Activated CD8-positive, alpha-beta memory T cell treated with anti-CD3 and anti-CD28 coated beads, Interleukin-2, amount 10 ng/mL, durations not matched to agents 7 days and 5 days (primary cell): ENCODE data around the gene TNFRSF9. TPM values are rescaled to one million over a fixed set of nuclear protein-coding genes. Genes with fewer than 3 reads are reported as not detected.
"Not testable (repeated sequence)": the region's sequence is repeated elsewhere in the genome, so short reads cannot be mapped to it uniquely, and the experiment has no call there.

Experiments used
- ATAC-seq: fragments of 150-1000 bp; cut with Tn5 transposase; one replicate; pipeline ENCODE4 v1.10.0; 2021; ENCODE audit warnings: moderate library complexity
- CTCF ChIA-PET: fragments of 350-600 bp; sonication (Branson Sonifier 250); formaldehyde crosslinking; loops from one replicate; lab custom pipeline; 2021; ENCODE audit warnings: antibody characterized with exemption; lab: Charles Lee
- DNase-seq: peaks from one replicate; pipeline ENCODE4 v3.0.0-alpha.2; 2020
- H3K27ac Mint-ChIP-seq: one replicate; pipeline ENCODE4 v1.8.0; 2021; ENCODE audit warnings: mild to moderate bottlenecking, mixed read lengths
- H3K27me3 Mint-ChIP-seq: one replicate; pipeline ENCODE4 v1.8.0; 2021; ENCODE audit warnings: mixed read lengths
- H3K36me3 Mint-ChIP-seq: one replicate; pipeline ENCODE4 v1.8.0; 2021; ENCODE audit warnings: mild to moderate bottlenecking, mixed read lengths
- H3K4me1 Mint-ChIP-seq: one replicate; pipeline ENCODE4 v1.8.0; 2021; ENCODE audit warnings: mixed read lengths
- H3K4me3 Mint-ChIP-seq: one replicate; pipeline ENCODE4 v1.8.0; 2021; ENCODE audit warnings: mild to moderate bottlenecking, moderate library complexity, mixed read lengths
- H3K9me3 Mint-ChIP-seq: one replicate; pipeline ENCODE4 v1.8.0; 2022; ENCODE audit warnings: low read depth, mixed read lengths
- total RNA-seq, 2 experiments: library from RNA; stranded (reverse); gene quantifications; one replicate each; pipeline ENCODE4 v1.2.3, GENCODE V29; 2021

The TNFRSF9 gene
- total RNA-seq, 2 experiments from 2014 or later, result 19.2 to 68.1 TPM

GRCh38 chr1:7954683-7955082 lies 14.0 kb upstream of the TNFRSF9 start:
- DNase-seq, result no peak
- Mint-ChIP-seq H3K9me3 (no peaks in the 10 kb centered on the region), H3K27ac (peak overlapping the region; percentile 97), H3K4me1 (peaks cover 46% of the 10 kb centered on the region), H3K4me3 (peak overlapping the region; percentile 87), H3K36me3 (peaks cover 5% of the 10 kb centered on the region), H3K27me3 (no peaks in the 10 kb centered on the region)
- CTCF ChIA-PET, result interaction anchor here (1.5 to 2.4 kb wide), 3 partner anchors 14 to 20 kb away, joined by 4 to 6 read pairs (median 4); partner anchors contain the start of gene TNFRSF9
- ATAC-seq, result no peak

DNA sequence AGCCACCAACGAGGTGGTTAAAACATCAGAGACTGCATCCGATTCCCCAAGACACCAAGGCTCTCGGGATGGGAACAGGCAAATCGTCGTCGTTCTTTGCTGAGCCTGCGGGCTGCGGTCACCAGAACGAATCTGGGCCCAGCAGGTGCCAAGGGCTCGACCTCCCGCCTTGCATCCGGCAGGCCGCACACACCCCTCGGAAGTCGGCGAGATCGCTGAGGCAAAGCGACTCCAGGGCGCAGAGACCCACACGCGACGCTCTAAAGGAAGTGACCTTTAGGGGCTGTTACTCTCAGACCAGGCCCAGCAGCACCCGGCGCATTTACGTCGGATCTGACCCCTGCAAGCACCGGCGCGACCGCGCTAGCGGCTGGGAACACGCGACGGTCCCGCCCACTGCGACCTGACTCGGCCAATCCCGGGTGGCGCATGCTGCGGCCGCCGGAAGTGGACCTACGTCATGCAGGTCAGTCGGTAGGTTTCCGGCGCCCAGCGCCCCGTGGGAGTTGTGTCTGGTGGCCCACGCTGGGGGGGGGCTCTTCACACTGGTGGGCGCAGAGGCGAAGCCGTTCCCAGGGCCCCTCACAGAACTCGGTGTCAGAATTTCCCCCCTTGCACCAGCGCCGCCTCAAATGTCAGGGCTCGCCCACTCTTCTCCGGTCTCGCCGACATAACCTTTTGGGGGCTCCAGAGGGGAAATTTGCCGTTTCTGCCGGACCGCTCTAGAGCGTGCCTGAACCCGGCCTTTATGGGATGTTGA lies 13.4 kb upstream of the TNFRSF9 start:
- Mint-ChIP-seq H3K27me3 (no peaks in the 10 kb centered on the region), H3K4me1 (peaks cover 45% of the 10 kb centered on the region), H3K4me3 (peak overlapping the region; percentile 87), H3K36me3 (peaks cover 5% of the 10 kb centered on the region), H3K27ac (peak overlapping the region; percentile 97), H3K9me3 (no peaks in the 10 kb centered on the region)
- peak; percentile 94 for DNase-seq
- peak; percentile 87 for ATAC-seq
- CTCF ChIA-PET, result interaction anchor here (1.5 to 2.4 kb wide), 3 partner anchors 13 to 21 kb away, joined by 4 to 6 read pairs (median 4); partner anchors contain the start of gene TNFRSF9

DNA sequence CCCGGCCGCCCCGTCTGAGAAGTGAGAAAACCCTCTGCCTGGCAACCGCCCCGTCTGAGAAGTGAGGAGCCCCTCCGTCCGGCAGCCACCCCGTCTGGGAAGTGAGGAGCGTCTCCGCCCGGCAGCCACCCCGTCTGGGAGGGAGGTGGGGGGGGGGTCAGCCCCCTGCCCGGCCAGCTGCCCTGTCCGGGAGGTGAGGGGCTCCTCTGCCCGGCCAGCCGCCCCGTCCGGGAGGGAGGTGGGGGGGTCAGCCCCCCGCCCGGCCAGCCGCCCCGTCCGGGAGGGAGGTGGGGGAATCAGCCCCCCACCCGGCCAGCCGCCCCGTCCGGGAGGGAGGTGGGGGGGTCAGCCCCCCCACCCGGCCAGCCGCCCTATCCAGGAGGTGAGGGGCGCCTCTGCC lies 12.2 kb upstream of the TNFRSF9 start:
- peaks cover 51% of the 10 kb centered on the region for H3K4me1 Mint-ChIP-seq

DNA sequence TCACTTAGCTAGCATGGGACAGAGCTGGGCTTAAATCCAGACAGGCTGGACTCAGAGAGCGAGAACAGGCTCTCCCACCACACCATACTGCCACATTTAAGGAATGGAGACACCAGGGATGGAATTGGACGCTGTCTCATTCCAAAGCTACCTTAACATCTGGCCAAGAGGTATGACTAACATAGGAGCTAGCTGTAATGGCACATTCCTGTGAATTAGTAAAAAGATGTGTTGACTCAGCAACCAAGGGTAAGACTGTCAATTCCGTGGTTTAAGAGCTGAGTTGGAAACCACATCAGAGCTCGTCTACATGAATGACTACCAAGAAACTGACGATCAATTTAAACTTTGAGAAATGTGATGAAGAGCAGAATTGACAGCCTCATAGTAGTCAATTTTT lies 8.3 kb upstream of the TNFRSF9 start:
- Mint-ChIP-seq H3K36me3 (no peaks in the 10 kb centered on the region), H3K27me3 (no peaks in the 10 kb centered on the region), H3K4me1 (peaks cover 33% of the 10 kb centered on the region), H3K9me3 (no peaks in the 10 kb centered on the region), H3K27ac (peak overlapping the region; percentile 80), H3K4me3 (peak overlapping the region; percentile 43)
- ATAC-seq (peak; percentile 79), DNase-seq (peak; percentile 72)
- CTCF ChIA-PET, result interaction anchor here (0.8 to 2.7 kb wide), 12 partner anchors 9 to 281 kb away, joined by 3 to 24 read pairs (median 4); partner anchors contain the start of genes PARK7 and TNFRSF9

More for the DNA sequence above, 12.2 kb upstream of the TNFRSF9 start:
- H3K27ac Mint-ChIP-seq, ATAC-seq, H3K36me3 Mint-ChIP-seq, H3K4me3 Mint-ChIP-seq, H3K27me3 Mint-ChIP-seq, CTCF ChIA-PET, H3K9me3 Mint-ChIP-seq, DNase-seq: not testable (repeated sequence)

DNA sequence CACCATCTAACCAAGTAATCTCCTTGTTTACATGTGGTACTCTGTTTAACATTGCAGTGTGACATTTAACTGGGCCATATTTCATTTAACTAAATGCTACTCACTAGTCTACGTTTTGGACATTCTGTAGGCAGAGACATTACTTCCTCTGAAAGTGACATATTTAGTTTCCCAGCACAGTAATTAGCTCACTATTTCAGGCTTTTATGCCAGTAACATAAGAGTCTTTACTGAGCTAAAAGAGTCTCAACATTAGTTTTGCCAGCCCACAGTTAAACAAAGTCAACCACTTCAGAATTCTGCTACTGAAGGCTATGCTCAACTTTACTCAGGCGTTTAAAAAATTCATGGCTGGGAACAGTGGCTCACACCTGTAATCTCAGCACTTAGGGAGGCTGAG lies 2.6 kb upstream of the TNFRSF9 start:
- H3K4me3 Mint-ChIP-seq, result peak overlapping the region; percentile 32
- peaks cover 45% of the 10 kb centered on the region for H3K4me1 Mint-ChIP-seq
- peak overlapping the region; percentile 45 for H3K27ac Mint-ChIP-seq
- H3K9me3 Mint-ChIP-seq, result no peaks in the 10 kb centered on the region
- DNase-seq (no peak), ATAC-seq (no peak)
- H3K27me3 Mint-ChIP-seq, result no peaks in the 10 kb centered on the region
- CTCF ChIA-PET, result interaction anchor here (0.5 to 2.5 kb wide), 3 partner anchors 18 to 553 kb away, joined by 3 to 10 read pairs (median 4); partner anchors contain the start of gene PARK7
- peaks cover 5% of the 10 kb centered on the region for H3K36me3 Mint-ChIP-seq

DNA sequence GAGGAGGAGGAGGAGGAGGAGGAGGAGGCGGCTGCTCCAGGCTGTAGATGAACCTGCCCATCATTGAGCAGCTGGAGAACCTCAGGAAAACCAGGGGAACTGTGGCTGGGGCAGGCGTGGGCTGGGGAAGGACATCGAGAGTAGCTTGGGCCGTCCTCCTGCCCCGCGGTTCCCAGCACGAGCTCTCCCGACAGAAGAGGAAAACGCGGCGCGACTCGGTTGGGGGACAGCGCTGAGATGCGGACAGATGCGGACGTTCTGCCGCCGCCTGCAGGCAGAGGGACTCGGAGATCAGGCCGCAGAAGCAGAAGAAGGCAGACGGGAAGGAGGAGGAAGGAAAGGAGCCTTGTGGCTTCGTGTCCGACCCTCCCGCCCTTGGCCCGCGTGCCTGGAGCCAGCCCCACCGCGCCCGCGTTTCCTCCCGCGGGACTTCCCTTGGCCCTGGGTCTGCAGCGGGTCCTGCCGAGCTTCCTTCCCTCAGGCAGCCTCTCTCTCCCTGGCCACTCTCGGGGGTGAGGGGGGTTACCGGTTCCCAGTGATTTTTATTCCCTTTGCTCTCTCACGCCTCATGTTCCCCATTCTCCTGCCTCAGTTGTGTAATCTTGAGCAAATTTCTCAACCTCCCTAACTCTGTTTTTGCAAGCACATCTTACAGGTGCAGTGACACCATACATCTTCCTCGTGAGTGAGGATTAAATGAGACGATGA lies 1.7 kb upstream of the TNFRSF9 start:
- ATAC-seq (peak; percentile 50), DNase-seq (peak; percentile 58)
- no peaks in the 10 kb centered on the region for H3K9me3 Mint-ChIP-seq
- peak overlapping the region; percentile 71 for H3K4me3 Mint-ChIP-seq
- CTCF ChIA-PET, result interaction anchor here (0.7 to 2.5 kb wide), 5 partner anchors 15 to 34 kb away, joined by 3 to 10 read pairs (median 4); partner anchors contain the start of gene PARK7
- peak overlapping the region; percentile 63 for H3K27ac Mint-ChIP-seq
- H3K27me3 Mint-ChIP-seq, result no peaks in the 10 kb centered on the region
- H3K4me1 Mint-ChIP-seq, result peaks cover 52% of the 10 kb centered on the region
- peaks cover 9% of the 10 kb centered on the region for H3K36me3 Mint-ChIP-seq

GRCh38 chr1:7941437-7941793 lies 776 bp upstream of the TNFRSF9 start:
- CTCF ChIA-PET, result interaction anchor here (0.7 to 4.4 kb wide), 5 partner anchors 7 to 22 kb away, joined by 4 to 24 read pairs (median 7); no protein-coding TSS in a partner anchor

GRCh38 chr1:7940034-7940433 lies 605 bp downstream of the TNFRSF9 start:
- DNase-seq (no peak), ATAC-seq (no peak)
- H3K27me3 Mint-ChIP-seq, result no peaks in the 10 kb centered on the region
- H3K4me3 Mint-ChIP-seq, result peak overlapping the region; percentile 71
- CTCF ChIA-PET, result interaction anchor here (0.8 to 4.4 kb wide), 8 partner anchors 8 to 271 kb away, joined by 3 to 24 read pairs (median 4); no protein-coding TSS in a partner anchor
- peaks cover 65% of the 10 kb centered on the region for H3K4me1 Mint-ChIP-seq
- H3K27ac Mint-ChIP-seq, result peak overlapping the region; percentile 71
- peaks cover 19% of the 10 kb centered on the region for H3K36me3 Mint-ChIP-seq
- no peaks in the 10 kb centered on the region for H3K9me3 Mint-ChIP-seq

More at GRCh38 chr1:7941437-7941793, 776 bp upstream of the TNFRSF9 start:
- Mint-ChIP-seq H3K4me3 (peak overlapping the region; percentile 71), H3K36me3 (peaks cover 12% of the 10 kb centered on the region), H3K9me3 (no peaks in the 10 kb centered on the region), H3K27ac (peak overlapping the region; percentile 71), H3K27me3 (no peaks in the 10 kb centered on the region), H3K4me1 (peaks cover 60% of the 10 kb centered on the region)
- ATAC-seq (no peak), DNase-seq (no peak)

DNA sequence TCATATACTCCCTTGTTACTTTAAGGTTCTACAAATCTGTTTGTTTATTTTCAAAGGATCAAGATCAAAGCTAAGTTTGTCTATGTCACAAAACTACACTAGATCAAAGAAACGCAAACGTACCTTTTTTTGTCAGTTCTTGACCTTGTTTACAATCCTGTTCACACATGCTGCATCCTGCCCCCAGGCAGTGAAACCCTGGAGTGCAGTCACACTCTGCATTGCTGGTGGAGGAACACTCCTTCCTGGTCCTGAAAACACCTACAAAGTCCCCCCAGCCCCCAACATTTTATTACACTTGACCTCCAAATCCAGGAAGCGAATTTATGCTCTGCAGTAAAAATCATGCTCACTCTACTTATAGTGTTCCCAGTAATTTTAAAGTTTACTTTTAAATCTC lies 2.6 kb downstream of the TNFRSF9 start:
- H3K27me3 Mint-ChIP-seq, result no peaks in the 10 kb centered on the region
- peaks cover 58% of the 10 kb centered on the region for H3K4me1 Mint-ChIP-seq
- no peaks in the 10 kb centered on the region for H3K9me3 Mint-ChIP-seq
- no peak for ATAC-seq
- H3K27ac Mint-ChIP-seq, result peak overlapping the region; percentile 78
- H3K36me3 Mint-ChIP-seq, result peaks cover 27% of the 10 kb centered on the region
- CTCF ChIA-PET, result interaction anchor here (0.9 to 4.4 kb wide), 2 partner anchors 10 to 40 kb away, joined by 3 to 24 read pairs; no protein-coding TSS in a partner anchor
- H3K4me3 Mint-ChIP-seq, result peak overlapping the region; percentile 71
- no peak for DNase-seq

GRCh38 chr1:7932524-7933138 lies 8.0 kb downstream of the TNFRSF9 start:
- no peaks in the 10 kb centered on the region for H3K27me3 Mint-ChIP-seq
- H3K4me1 Mint-ChIP-seq, result peaks cover 43% of the 10 kb centered on the region
- CTCF ChIA-PET, result no interaction called here
- DNase-seq (no peak), ATAC-seq (no peak)
- H3K4me3 Mint-ChIP-seq, result no peak overlapping the region
- H3K9me3 Mint-ChIP-seq, result no peaks in the 10 kb centered on the region
- no peak overlapping the region for H3K27ac Mint-ChIP-seq
- H3K36me3 Mint-ChIP-seq, result peaks cover 28% of the 10 kb centered on the region

DNA sequence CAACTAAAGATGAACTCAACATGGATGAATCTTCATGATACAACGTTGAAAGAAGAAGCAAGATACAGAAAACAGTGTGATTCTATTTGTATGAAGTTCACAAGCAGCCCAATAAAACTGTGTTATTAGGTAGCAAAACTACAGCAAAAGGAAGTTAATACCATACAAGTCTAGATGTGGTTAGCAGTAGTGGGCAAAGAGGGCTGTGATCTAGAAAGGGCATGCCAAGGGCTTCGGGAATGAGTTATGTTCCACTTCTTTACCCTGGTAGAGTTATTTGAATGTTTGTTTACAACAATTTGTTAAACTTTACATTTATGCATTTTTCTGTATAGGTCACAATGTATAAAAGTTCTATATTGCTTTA lies 9.2 kb downstream of the TNFRSF9 start:
- no peak for DNase-seq
- no peaks in the 10 kb centered on the region for H3K9me3 Mint-ChIP-seq
- CTCF ChIA-PET, result interaction anchor here (1.2 to 1.6 kb wide), 4 partner anchors 9 to 45 kb away, joined by 3 to 11 read pairs (median 8); partner anchors contain the start of gene TNFRSF9
- peak overlapping the region; percentile 97 for H3K27ac Mint-ChIP-seq
- ATAC-seq, result peak; percentile 14
- peaks cover 24% of the 10 kb centered on the region for H3K36me3 Mint-ChIP-seq
- peak overlapping the region; percentile 70 for H3K4me3 Mint-ChIP-seq
- peaks cover 35% of the 10 kb centered on the region for H3K4me1 Mint-ChIP-seq
- H3K27me3 Mint-ChIP-seq, result no peaks in the 10 kb centered on the region

DNA sequence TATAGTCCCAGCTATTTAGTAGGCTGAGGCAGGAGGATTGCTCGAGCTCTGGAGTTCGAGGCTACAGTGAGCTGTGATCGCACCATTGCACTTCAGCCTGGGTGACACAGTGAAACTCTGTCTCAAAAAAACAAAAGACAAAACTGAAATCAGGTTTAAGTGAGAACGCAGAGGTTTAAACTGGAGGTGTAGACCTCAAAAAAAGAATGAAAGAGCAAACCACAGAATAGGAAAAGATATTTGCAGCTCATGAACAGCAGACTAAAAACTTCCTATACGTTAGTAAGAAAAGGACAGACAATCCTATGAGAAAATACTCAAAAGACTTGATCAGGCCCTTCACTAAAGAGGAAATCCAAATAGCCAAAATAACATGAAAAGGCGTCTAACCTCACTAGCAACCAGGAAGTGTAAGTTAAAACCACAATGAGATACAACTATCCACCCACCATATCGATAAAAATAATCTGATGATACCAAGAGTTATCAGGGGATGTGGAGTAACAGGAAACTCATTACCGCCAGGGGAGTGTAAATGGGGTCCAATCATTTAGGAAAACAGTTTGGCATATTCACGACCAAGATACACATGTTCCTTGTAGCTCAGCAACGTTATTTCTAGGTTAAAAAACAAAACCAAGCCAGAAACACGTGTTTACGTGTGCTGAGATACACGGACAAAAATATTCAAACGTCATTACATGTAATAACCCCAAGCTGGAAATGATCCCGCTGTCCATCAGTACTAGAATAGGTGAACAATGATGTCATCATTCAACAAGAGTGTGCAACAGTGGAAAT lies 9.8 kb downstream of the TNFRSF9 start:
- Mint-ChIP-seq H3K4me1 (peaks cover 32% of the 10 kb centered on the region), H3K4me3 (peak overlapping the region; percentile 70), H3K36me3 (peaks cover 23% of the 10 kb centered on the region), H3K27ac (peak overlapping the region; percentile 97), H3K9me3 (no peaks in the 10 kb centered on the region), H3K27me3 (no peaks in the 10 kb centered on the region)
- CTCF ChIA-PET, result interaction anchor here (0.8 to 1.6 kb wide), 7 partner anchors 10 to 125 kb away, joined by 3 to 11 read pairs (median 3); partner anchors contain the start of gene TNFRSF9
- no peak for DNase-seq
- peak; percentile 66 for ATAC-seq
